Activated B cell treated with CpG ODN at 0.5 μM for 24 hours (primary cell): ENCODE results near the gene DUSP3. TPM values are rescaled to one million over a fixed set of nuclear protein-coding genes. Genes with fewer than 3 reads are reported as not detected.

ENCODE experiments used
- ATAC-seq: fragments of 200-7000 bp; cut with Tn5 transposase; one replicate; pipeline ENCODE4 v1.10.0; 2021; ENCODE audit warnings: low read depth, mild to moderate bottlenecking, moderate library complexity
- CTCF ChIA-PET: fragments of 350-600 bp; sonication (Branson Sonifier 250); formaldehyde crosslinking; loops from one replicate; lab custom pipeline; 2021; ENCODE audit warnings: antibody characterized with exemption; lab: Charles Lee
- POLR2A ChIA-PET: fragments of 350-600 bp; sonication (Branson Sonifier 250); formaldehyde crosslinking; loops from one replicate; lab custom pipeline; 2021; ENCODE audit warnings: antibody characterized with exemption; lab: Charles Lee
- DNase-seq: peaks from one replicate; pipeline ENCODE4 v3.0.0; 2022
- H3K27ac Mint-ChIP-seq: one replicate; pipeline ENCODE4 v1.8.0; 2020; ENCODE audit warnings: mixed read lengths
- H3K27me3 Mint-ChIP-seq: one replicate; pipeline ENCODE4 v1.8.0; 2021; ENCODE audit warnings: mixed read lengths
- H3K36me3 Mint-ChIP-seq: one replicate; pipeline ENCODE4 v1.8.0; 2021; ENCODE audit warnings: low read depth, mixed read lengths
- H3K4me1 Mint-ChIP-seq: one replicate; pipeline ENCODE4 v1.8.0; 2021; ENCODE audit warnings: mixed read lengths
- H3K4me3 Mint-ChIP-seq: one replicate; pipeline ENCODE4 v1.8.0; 2020; ENCODE audit warnings: mild to moderate bottlenecking, mixed read lengths
- H3K9me3 Mint-ChIP-seq: one replicate; pipeline ENCODE4 v1.8.0; 2020; ENCODE audit warnings: mixed read lengths
- intact Hi-C: fragments of 100-400 bp; cut with micrococcal nuclease; formaldehyde crosslinking; loops from one replicate; pipeline ENCODE4 v1.15.1; 2024
- total RNA-seq: library from RNA; stranded (reverse); gene quantifications from 2 replicates; pipeline ENCODE4 v1.2.3, GENCODE V29; 2022
- TF ChIP-seq, protein P1 (sequence below): fragments of 200-600 bp; IDR thresholded peaks from one replicate; pipeline ENCODE4 v1.8.0; 2022; ENCODE audit warnings: antibody characterized with exemption, mild to moderate bottlenecking

Gene DUSP3
- total RNA-seq, 1 donor from 2014 or later: 16.6 TPM

GRCh38 chr17:43810823-43811222 lies 32.0 kb upstream of the DUSP3 start:
- POLR2A ChIA-PET: no interaction called here
- intact Hi-C loops: no loop called here
- ATAC-seq: no peak
- CTCF ChIA-PET: no interaction called here
- DNase-seq: no peak
- Mint-ChIP-seq H3K4me3 (no peak overlapping the region), H3K4me1 (no peaks in the 10 kb centered on the region), H3K27me3 (peaks cover 9% of the 10 kb centered on the region), H3K9me3 (no peaks in the 10 kb centered on the region), H3K27ac (no peak overlapping the region), H3K36me3 (no peaks in the 10 kb centered on the region)
- TF ChIP-seq, protein P1, sequence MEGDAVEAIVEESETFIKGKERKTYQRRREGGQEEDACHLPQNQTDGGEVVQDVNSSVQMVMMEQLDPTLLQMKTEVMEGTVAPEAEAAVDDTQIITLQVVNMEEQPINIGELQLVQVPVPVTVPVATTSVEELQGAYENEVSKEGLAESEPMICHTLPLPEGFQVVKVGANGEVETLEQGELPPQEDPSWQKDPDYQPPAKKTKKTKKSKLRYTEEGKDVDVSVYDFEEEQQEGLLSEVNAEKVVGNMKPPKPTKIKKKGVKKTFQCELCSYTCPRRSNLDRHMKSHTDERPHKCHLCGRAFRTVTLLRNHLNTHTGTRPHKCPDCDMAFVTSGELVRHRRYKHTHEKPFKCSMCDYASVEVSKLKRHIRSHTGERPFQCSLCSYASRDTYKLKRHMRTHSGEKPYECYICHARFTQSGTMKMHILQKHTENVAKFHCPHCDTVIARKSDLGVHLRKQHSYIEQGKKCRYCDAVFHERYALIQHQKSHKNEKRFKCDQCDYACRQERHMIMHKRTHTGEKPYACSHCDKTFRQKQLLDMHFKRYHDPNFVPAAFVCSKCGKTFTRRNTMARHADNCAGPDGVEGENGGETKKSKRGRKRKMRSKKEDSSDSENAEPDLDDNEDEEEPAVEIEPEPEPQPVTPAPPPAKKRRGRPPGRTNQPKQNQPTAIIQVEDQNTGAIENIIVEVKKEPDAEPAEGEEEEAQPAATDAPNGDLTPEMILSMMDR: no peak

DNA sequence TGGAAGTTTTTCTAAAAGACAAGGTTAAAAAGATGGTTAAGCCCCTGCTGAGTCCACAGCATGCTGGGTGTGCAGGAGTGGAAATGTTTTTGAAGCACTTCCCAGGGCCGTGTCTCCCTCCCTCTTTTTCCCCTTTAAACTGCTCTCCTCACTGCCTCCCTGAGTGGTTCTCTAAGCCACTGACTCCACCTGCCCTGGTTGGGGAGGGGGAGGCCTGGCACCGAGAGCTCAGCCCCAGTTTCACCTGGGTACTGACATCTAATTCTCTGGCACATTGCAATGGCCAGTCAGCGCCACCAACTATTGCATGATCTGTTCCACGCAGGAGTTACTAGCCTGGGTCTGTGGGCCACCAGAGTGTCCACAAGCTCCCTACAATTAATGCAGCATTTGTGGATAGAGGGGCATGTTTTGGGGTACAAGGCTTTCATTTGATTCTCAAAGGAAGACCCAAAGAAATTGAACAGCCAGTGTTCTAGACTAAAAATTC lies 31.5 kb upstream of the DUSP3 start:
- H3K27ac Mint-ChIP-seq: no peak overlapping the region
- H3K4me3 Mint-ChIP-seq: no peak overlapping the region
- H3K27me3 Mint-ChIP-seq: peaks cover 13% of the 10 kb centered on the region
- intact Hi-C loops: no loop called here
- TF ChIP-seq, protein P1: no peak
- DNase-seq (no peak), ATAC-seq (no peak)
- POLR2A ChIA-PET: no interaction called here
- H3K9me3 Mint-ChIP-seq: peaks cover 1% of the 10 kb centered on the region
- H3K4me1 Mint-ChIP-seq: no peaks in the 10 kb centered on the region
- no peaks in the 10 kb centered on the region for H3K36me3 Mint-ChIP-seq
- CTCF ChIA-PET: no interaction called here

DNA sequence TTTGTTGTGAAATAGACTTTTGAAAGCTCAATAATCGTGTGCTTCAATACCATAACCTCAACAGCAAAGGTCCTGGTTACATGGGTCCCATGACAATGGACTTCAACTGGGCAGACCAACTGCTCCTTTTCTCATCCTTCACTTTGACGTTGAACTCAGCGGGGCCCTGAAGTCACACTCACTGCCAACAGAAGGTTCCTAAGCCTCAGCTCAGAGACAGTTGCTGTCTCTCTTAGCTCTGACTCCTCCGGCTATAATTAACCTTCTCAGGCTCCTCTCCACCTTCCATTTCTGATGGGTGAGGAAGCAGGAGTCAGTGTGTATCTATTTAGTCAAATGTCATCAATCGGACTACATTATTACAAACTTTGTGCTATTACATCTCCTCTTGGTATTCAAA lies 30.3 kb upstream of the DUSP3 start:
- H3K27me3 Mint-ChIP-seq: peaks cover 16% of the 10 kb centered on the region
- DNase-seq (no peak), ATAC-seq (no peak)
- TF ChIP-seq, protein P1: no peak
- no peak overlapping the region for H3K27ac Mint-ChIP-seq
- H3K36me3 Mint-ChIP-seq: no peaks in the 10 kb centered on the region
- ChIA-PET POLR2A (no interaction called here), CTCF (no interaction called here)
- intact Hi-C loops: no loop called here
- peaks cover 5% of the 10 kb centered on the region for H3K9me3 Mint-ChIP-seq
- H3K4me3 Mint-ChIP-seq: no peak overlapping the region
- no peaks in the 10 kb centered on the region for H3K4me1 Mint-ChIP-seq

- ATAC-seq: no peak
- no peak overlapping the region for H3K27ac Mint-ChIP-seq
- H3K4me3 Mint-ChIP-seq: no peak overlapping the region
- peaks cover 23% of the 10 kb centered on the region for H3K27me3 Mint-ChIP-seq
- peaks cover 5% of the 10 kb centered on the region for H3K9me3 Mint-ChIP-seq
- CTCF ChIA-PET: no interaction called here
- no peaks in the 10 kb centered on the region for H3K4me1 Mint-ChIP-seq
- H3K36me3 Mint-ChIP-seq: no peaks in the 10 kb centered on the region
- TF ChIP-seq, protein P1: no peak
- intact Hi-C loops: no loop called here
- DNase-seq: no peak
- POLR2A ChIA-PET: no interaction called here
Measured at GRCh38 chr17:43808076-43808475, 29.3 kb upstream of the DUSP3 start.

DNA sequence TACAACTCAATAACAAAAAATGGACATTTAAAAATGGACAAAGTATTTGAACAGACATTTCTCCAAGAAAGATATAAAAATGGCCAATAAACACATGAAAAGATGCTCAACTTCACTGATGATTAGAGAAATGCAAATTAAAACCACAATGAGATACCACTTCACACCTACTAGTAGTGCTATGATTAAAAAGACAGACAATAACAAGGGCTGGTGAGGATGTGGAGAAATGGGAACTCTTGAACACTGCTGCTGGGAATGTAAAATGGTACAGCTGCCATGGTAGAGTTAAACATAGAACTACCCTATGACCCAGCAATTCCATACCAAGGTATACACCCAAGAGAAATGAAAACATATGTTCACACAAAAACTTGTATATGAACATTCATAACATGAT lies 26.3 kb upstream of the DUSP3 start:
- CTCF ChIA-PET: no interaction called here
- intact Hi-C loops: no loop called here

More for the DNA sequence above, 26.3 kb upstream of the DUSP3 start:
- H3K27me3 Mint-ChIP-seq: peaks cover 31% of the 10 kb centered on the region
- no peaks in the 10 kb centered on the region for H3K36me3 Mint-ChIP-seq
- ATAC-seq (no peak), DNase-seq (no peak)
- TF ChIP-seq, protein P1: no peak
- no peaks in the 10 kb centered on the region for H3K4me1 Mint-ChIP-seq
- no peak overlapping the region for H3K4me3 Mint-ChIP-seq
- POLR2A ChIA-PET: no interaction called here
- H3K27ac Mint-ChIP-seq: no peak overlapping the region
- H3K9me3 Mint-ChIP-seq: peaks cover 5% of the 10 kb centered on the region
